GM12878 (cell line): ENCODE measurements around the gene CBLIF. TPM values are rescaled to one million over a fixed set of nuclear protein-coding genes. Genes with fewer than 3 reads are reported as not detected.

Source experiments
- ATAC-seq: fragments of 200-7000 bp; cut with Tn5 transposase; 3 replicates; pipeline ENCODE4 v1.9.1; 2020; ENCODE audit warnings: mild to moderate bottlenecking, moderate library complexity
- BruUV-seq: library from RNA; stranded (reverse); fragments of 400-500 nt; replicated peaks from 2 replicates; lab custom pipeline; 2021; lab: Mats Ljungman, UMichigan
- CTCF ChIA-PET: fragments of 300-600 bp; sonication (Branson Sonifier 250); formaldehyde crosslinking; extraction: SDS; loops from one replicate; lab custom pipeline; 2021; ENCODE audit warnings: inconsistent platforms; lab: Yijun Ruan, JAX
- POLR2A ChIA-PET: fragments of 350-600 bp; formaldehyde crosslinking; extraction: SDS; loops from one replicate; lab custom pipeline; 2021; ENCODE audit warnings: inconsistent platforms; lab: Charles Lee
- RAD21 ChIA-PET: fragments of 300-600 bp; sonication (Branson Sonifier 250); formaldehyde crosslinking; loops from one replicate; lab custom pipeline; 2023; ENCODE audit warnings: antibody characterized with exemption; ENCODE audit not compliant: unreplicated experiment; lab: Charles Lee
- SMC1A ChIA-PET: fragments of 300-600 bp; sonication (Branson Sonifier 250); formaldehyde crosslinking; loops from one replicate; lab custom pipeline; 2023; ENCODE audit not compliant: unreplicated experiment, uncharacterized antibody; lab: Charles Lee
- DNase-seq: peaks from one replicate; pipeline ENCODE4 v3.0.0-alpha.2; 2011; ENCODE audit warnings: low read depth, low spot score
- FAIRE-seq: peaks from 3 replicates; lab custom pipeline; 2011; peaks lifted over from hg19 to GRCh38; lab: Jason Lieb, UNC
- H2AFZ ChIP-seq: 2 replicates; pipeline ENCODE4 v1.6.0; 2011; ENCODE audit warnings: low read depth, low read length, control low read depth; ENCODE audit not compliant: control insufficient read depth
- H3K27ac ChIP-seq: 2 replicates; pipeline ENCODE4 v1.5.1; 2011; ENCODE audit warnings: control low read depth; ENCODE audit not compliant: control insufficient read depth, insufficient read depth
- H3K27me3 ChIP-seq, 2 experiments: replicated peaks in 1 of 2; 2 replicates each; pipeline versions ENCODE4 v1.6.0 to v1.6.1; 2011; ENCODE audit warnings: low read length in 1 of 2; ENCODE audit not compliant: control insufficient read depth in 2 of 2, insufficient read depth in 2 of 2
- H3K36me3 ChIP-seq, 2 experiments: 2 replicates each; pipeline ENCODE4 v1.5.1; 2011; ENCODE audit warnings: low read length in 1 of 2; ENCODE audit not compliant: control insufficient read depth in 2 of 2, insufficient read depth in 2 of 2
- H3K4me1 ChIP-seq: 2 replicates; pipeline ENCODE4 v1.6.1; 2011; ENCODE audit warnings: mild to moderate bottlenecking, low read length, moderate library complexity, mixed read lengths; ENCODE audit not compliant: control insufficient read depth, insufficient read depth
- H3K4me2 ChIP-seq: 2 replicates; pipeline ENCODE4 v1.6.0; 2011; ENCODE audit warnings: control low read depth; ENCODE audit not compliant: control insufficient read depth, insufficient read depth
- H3K4me3 ChIP-seq: fragments of 200-600 bp; sonication (generic); 2 replicates; pipeline ENCODE4 v1.5.1; 2016
- H3K79me2 ChIP-seq: 2 replicates; pipeline ENCODE4 v1.6.0; 2011; ENCODE audit warnings: low read length; ENCODE audit not compliant: control insufficient read depth, insufficient read depth
- H3K9ac ChIP-seq: 2 replicates; pipeline ENCODE4 v1.8.0; 2011; ENCODE audit warnings: low read length, control low read depth, mixed read lengths; ENCODE audit not compliant: control insufficient read depth, insufficient read depth
- H3K9me3 ChIP-seq: replicated peaks from 3 replicates; pipeline ENCODE4 v1.5.1; 2011; ENCODE audit warnings: mild to moderate bottlenecking, low read length; ENCODE audit not compliant: control insufficient read depth, insufficient read depth
- H4K20me1 ChIP-seq: 2 replicates; pipeline ENCODE4 v1.6.0; 2011; ENCODE audit not compliant: control insufficient read depth, insufficient read depth
- ASH2L ChIP-seq: fragments of 300-600, 200-600 bp; sonication (generic); IDR thresholded peaks from 2 replicates; pipeline ENCODE4 v1.6.1; 2017; ENCODE audit warnings: low read depth, mild to moderate bottlenecking, borderline replicate concordance
- ATF7 ChIP-seq: fragments of 450-650 bp; IDR thresholded peaks from 2 replicates; pipeline ENCODE4 v1.6.1; 2016; ENCODE audit warnings: low read depth, mild to moderate bottlenecking
- CHD1 ChIP-seq: IDR thresholded peaks from 2 replicates; pipeline ENCODE4 v1.6.1; 2012; ENCODE audit warnings: low read depth, low read length, improper control_type of control experiment
- CHD4 ChIP-seq: fragments of 200-600 bp; sonication (generic); IDR thresholded peaks from 2 replicates; pipeline ENCODE4 v1.6.1; 2016; ENCODE audit warnings: mild to moderate bottlenecking
- GABPA ChIP-seq: IDR thresholded peaks from 2 replicates; pipeline ENCODE4 v1.6.1; 2014; ENCODE audit warnings: antibody characterized with exemption, low read depth, mild to moderate bottlenecking, inconsistent platforms
- JUNB ChIP-seq: IDR thresholded peaks from 2 replicates; pipeline ENCODE4 v1.6.1; 2016; ENCODE audit warnings: antibody characterized with exemption, mild to moderate bottlenecking
- KDM1A ChIP-seq: fragments of 200-600 bp; sonication (generic); IDR thresholded peaks from 2 replicates; pipeline ENCODE4 v1.6.1; 2016; ENCODE audit warnings: borderline replicate concordance
- PAX5 ChIP-seq: IDR thresholded peaks from 2 replicates; pipeline ENCODE4 v1.6.1; 2011; ENCODE audit warnings: low read depth, low read length, borderline replicate concordance
- RAD21 ChIP-seq: IDR thresholded peaks from 2 replicates; pipeline ENCODE4 v1.6.1; 2011; ENCODE audit warnings: mild to moderate bottlenecking, low read depth, low read length, moderate library complexity; ENCODE audit not compliant: insufficient read depth
- SMARCA5 ChIP-seq: fragments of 450-650 bp; IDR thresholded peaks from 2 replicates; pipeline ENCODE4 v1.6.1; 2017; ENCODE audit warnings: mild to moderate bottlenecking
- SP1 ChIP-seq: IDR thresholded peaks from one replicate; pipeline ENCODE4 v1.6.1; 2011; ENCODE audit warnings: low read depth, low read length
- SUZ12 ChIP-seq: fragments of 200-600 bp; sonication (generic); IDR thresholded peaks from one replicate; pipeline ENCODE4 v1.6.1; 2018; ENCODE audit warnings: antibody characterized with exemption, mild to moderate bottlenecking; ENCODE audit not compliant: unreplicated experiment
- WGBS: methylation state at CpG from one replicate; pipeline ENCODE4 v1.1.6; 2016; ENCODE audit warnings: low lambda C conversion rate; ENCODE audit not compliant: insufficient replicate concordance, insufficient coverage; ENCODE audit errors: missing lambda C conversion rate; 5-methylcytosine and 5-hydroxymethylcytosine counted together
- in situ Hi-C: fragments of 300-500 bp; cut with MboI; formaldehyde crosslinking; loops from 9 replicates; pipeline ENCODE4 v1.14.3; 2018; ENCODE audit warnings: mixed read lengths
- intact Hi-C: fragments of 100-400 bp; cut with micrococcal nuclease; formaldehyde crosslinking; loops from one replicate; pipeline ENCODE4 v1.14.2; 2022; ENCODE audit not compliant: unreplicated experiment
- polyA plus RNA-seq, 11 experiments: library from polyadenylated mRNA; depleted of rRNA in 4 of 11; unstranded in 6 of 11; stranded (reverse) in 5 of 11; fragments of >200 nt; fragmentation: Nextera tagmentation in 4 of 11; fragmentation: Illumina TruSeq in 1 of 11; extraction: Ambion mirVana in 4 of 11; extraction: Trizol in 1 of 11; gene quantifications; 1 replicate in 1 of 11; 2 replicates in 10 of 11; pipeline versions ENCODE4 v1.2.1 to v1.2.3, GENCODE V29; 2011 to 2016; ENCODE audit warnings: inconsistent platforms in 2 of 11, missing spikeins in 2 of 11, low read depth in 1 of 11
- total RNA-seq, 4 experiments: library from RNA; depleted of rRNA in 3 of 4; stranded (reverse); fragments of >200 nt in 3 of 4; fragmentation: Illumina TruSeq in 1 of 4; extraction: Trizol in 1 of 4; gene quantifications; 2 replicates each; pipeline versions ENCODE4 v1.2.1 to v1.2.3, GENCODE V29; 2013 to 2021
- TF ChIP-seq, protein P1 (sequence below): fragments of 450-650 bp; IDR thresholded peaks from 2 replicates; pipeline ENCODE4 v1.6.1; 2018; ENCODE audit warnings: borderline replicate concordance, mild to moderate bottlenecking; ENCODE audit not compliant: partially characterized antibody
- TF ChIP-seq, protein P2 (sequence below): IDR thresholded peaks from 2 replicates; pipeline ENCODE4 v1.6.1; 2011; ENCODE audit warnings: low read depth, mild to moderate bottlenecking, low read length, moderate library complexity, borderline replicate concordance; ENCODE audit errors: extremely low read depth

Gene CBLIF
- total and polyA plus RNA-seq, 10 of the 15 experiments (the other 5 are each of a cell fraction or from before 2014, with no cell fraction given): not detected

DNA sequence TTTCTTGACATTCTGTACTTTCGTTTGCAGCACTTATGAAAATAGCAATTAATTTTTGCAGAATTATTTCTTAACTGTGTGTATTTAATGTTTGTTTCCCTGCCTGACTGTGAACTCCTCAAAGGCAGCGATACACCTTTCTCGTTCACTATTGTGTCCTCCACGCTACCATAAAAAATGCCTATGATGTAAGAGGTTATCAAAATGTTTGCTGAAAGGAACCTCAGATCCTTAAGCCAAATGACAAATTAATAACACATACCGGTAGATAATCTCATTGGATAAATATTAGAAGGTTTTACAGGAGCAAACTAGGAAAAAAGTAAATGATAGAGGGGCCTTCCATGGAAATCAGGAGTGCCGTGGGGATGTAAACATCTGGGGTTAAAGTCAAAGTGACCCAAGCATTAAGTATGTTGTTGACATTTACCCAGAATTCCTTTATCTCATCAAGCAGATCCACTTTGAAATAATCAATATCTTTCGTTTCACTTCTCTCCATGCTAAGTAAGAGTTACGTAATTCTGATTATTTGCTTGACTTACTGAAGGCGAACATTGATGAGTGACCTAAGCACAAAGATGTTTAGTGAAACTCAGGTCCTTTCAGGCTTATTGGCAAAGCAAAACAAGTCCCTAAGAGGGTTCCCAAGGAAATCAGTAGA, 30.7 kb upstream of the CBLIF start:
- TF ChIP-seq CHD4 (no peak), PAX5 (no peak), CHD1 (no peak), SUZ12 (no peak), ASH2L (no peak), RAD21 (no peak), ATF7 (no peak), JUNB (no peak), SP1 (no peak), SMARCA5 (no peak), KDM1A (no peak), GABPA (no peak)
- TF ChIP-seq, protein P1, sequence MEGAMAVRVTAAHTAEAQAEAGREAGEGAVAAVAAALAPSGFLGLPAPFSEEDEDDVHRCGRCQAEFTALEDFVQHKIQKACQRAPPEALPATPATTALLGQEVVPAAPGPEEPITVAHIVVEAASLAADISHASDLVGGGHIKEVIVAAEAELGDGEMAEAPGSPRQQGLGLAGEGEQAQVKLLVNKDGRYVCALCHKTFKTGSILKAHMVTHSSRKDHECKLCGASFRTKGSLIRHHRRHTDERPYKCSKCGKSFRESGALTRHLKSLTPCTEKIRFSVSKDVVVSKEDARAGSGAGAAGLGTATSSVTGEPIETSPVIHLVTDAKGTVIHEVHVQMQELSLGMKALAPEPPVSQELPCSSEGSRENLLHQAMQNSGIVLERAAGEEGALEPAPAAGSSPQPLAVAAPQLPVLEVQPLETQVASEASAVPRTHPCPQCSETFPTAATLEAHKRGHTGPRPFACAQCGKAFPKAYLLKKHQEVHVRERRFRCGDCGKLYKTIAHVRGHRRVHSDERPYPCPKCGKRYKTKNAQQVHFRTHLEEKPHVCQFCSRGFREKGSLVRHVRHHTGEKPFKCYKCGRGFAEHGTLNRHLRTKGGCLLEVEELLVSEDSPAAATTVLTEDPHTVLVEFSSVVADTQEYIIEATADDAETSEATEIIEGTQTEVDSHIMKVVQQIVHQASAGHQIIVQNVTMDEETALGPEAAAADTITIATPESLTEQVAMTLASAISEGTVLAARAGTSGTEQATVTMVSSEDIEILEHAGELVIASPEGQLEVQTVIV: no peak
- TF ChIP-seq, protein P2, sequence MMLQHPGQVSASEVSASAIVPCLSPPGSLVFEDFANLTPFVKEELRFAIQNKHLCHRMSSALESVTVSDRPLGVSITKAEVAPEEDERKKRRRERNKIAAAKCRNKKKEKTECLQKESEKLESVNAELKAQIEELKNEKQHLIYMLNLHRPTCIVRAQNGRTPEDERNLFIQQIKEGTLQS: no peak
- ChIA-PET POLR2A (no interaction called here), SMC1A (interaction anchor here (1.5 kb wide), 1 partner anchor 51 kb away, joined by 3 read pairs; no protein-coding TSS in a partner anchor), CTCF (no interaction called here), RAD21 (no interaction called here)
- H3K9ac ChIP-seq: no peak overlapping the region
- no peaks in the 10 kb centered on the region for H3K36me3 ChIP-seq
- BruUV-seq: no TSS peak
- H3K27me3 ChIP-seq: no peaks in the 10 kb centered on the region
- H3K4me1 ChIP-seq: no peaks in the 10 kb centered on the region
- FAIRE-seq (no peak), ATAC-seq (no peak), DNase-seq (no peak)
- no peaks in the 10 kb centered on the region for H3K9me3 ChIP-seq
- no peak overlapping the region for H3K27ac ChIP-seq
- no peak overlapping the region for H2AFZ ChIP-seq
- WGBS: 48% methylated on average over 9 of the region's 9 CpGs
- no peaks in the 10 kb centered on the region for H4K20me1 ChIP-seq
- in situ Hi-C loops: no loop called here
- intact Hi-C loops: no loop called here
- no peak overlapping the region for H3K4me3 ChIP-seq
- no peaks in the 10 kb centered on the region for H3K79me2 ChIP-seq
- no peak overlapping the region for H3K4me2 ChIP-seq
